H1 (cell line): Measurements from ENCODE around the gene CRYBB3. TPM values are rescaled to one million over a fixed set of nuclear protein-coding genes. Genes with fewer than 3 reads are reported as not detected.

Experiments used
- BRCA1 ChIP-seq: IDR thresholded peaks from 2 replicates; pipeline ENCODE4 v1.6.1; 2012; ENCODE audit warnings: low read depth, low read length, improper control_type of control experiment
- CEBPB ChIP-seq: IDR thresholded peaks from 2 replicates; pipeline ENCODE4 v1.6.1; 2012; ENCODE audit warnings: low read depth, low read length
- FOSL1 ChIP-seq: IDR thresholded peaks from 2 replicates; pipeline ENCODE4 v1.6.1; 2011; ENCODE audit warnings: mild to moderate bottlenecking, low read depth, low read length, moderate library complexity; ENCODE audit not compliant: insufficient read depth
- GTF2F1 ChIP-seq: IDR thresholded peaks from 2 replicates; pipeline ENCODE4 v1.6.1; 2012; ENCODE audit warnings: low read depth, low read length, improper control_type of control experiment, borderline replicate concordance
- NRF1 ChIP-seq: IDR thresholded peaks from 2 replicates; pipeline ENCODE4 v1.6.1; 2011; ENCODE audit warnings: mild to moderate bottlenecking, low read depth, low read length, improper control_type of control experiment
- POU5F1 ChIP-seq: IDR thresholded peaks from 2 replicates; pipeline ENCODE4 v1.6.1; 2011; ENCODE audit warnings: low read depth, mild to moderate bottlenecking, low read length, moderate library complexity
- RBBP5 ChIP-seq: IDR thresholded peaks from 2 replicates; pipeline ENCODE4 v1.7.1; 2012; ENCODE audit warnings: low read depth, mild to moderate bottlenecking, inconsistent platforms, low read length, moderate library complexity, borderline replicate concordance
- SRF ChIP-seq: IDR thresholded peaks from 2 replicates; pipeline ENCODE4 v1.6.1; 2011; ENCODE audit warnings: mild to moderate bottlenecking, low read depth, low read length, moderate library complexity
- polyA plus RNA-seq, 7 experiments: library from polyadenylated mRNA; depleted of rRNA in 3 of 7; stranded (reverse) in 5 of 7; unstranded in 2 of 7; fragments of >200 nt in 5 of 7; fragments of 200-250 nt in 2 of 7; gene quantifications; 1 replicate in 5 of 7; 2 replicates in 1 of 7; 4 replicates in 1 of 7; pipeline versions ENCODE4 v1.2.1 to v1.2.3, GENCODE V29; 2011 to 2013; ENCODE audit warnings: missing spikeins in 2 of 7, mixed read lengths in 2 of 7
- total RNA-seq: library from RNA; stranded (reverse); fragmentation: NEBNext Ultra II Directional; extraction: Animal tissue kit (Norgen Biotek cat#: 25700); gene quantifications from 2 replicates; pipeline ENCODE4 v1.2.1, GENCODE V29; 2021
- TF ChIP-seq, protein P1 (sequence below): IDR thresholded peaks from 2 replicates; pipeline ENCODE4 v1.6.1; 2012; ENCODE audit warnings: inconsistent platforms

CRYBB3 gene
- total and polyA plus RNA-seq, 2 of the 8 experiments (the other 6 are each of a cell fraction or from before 2014, with no cell fraction given) = 0.44 to 0.58 TPM

DNA sequence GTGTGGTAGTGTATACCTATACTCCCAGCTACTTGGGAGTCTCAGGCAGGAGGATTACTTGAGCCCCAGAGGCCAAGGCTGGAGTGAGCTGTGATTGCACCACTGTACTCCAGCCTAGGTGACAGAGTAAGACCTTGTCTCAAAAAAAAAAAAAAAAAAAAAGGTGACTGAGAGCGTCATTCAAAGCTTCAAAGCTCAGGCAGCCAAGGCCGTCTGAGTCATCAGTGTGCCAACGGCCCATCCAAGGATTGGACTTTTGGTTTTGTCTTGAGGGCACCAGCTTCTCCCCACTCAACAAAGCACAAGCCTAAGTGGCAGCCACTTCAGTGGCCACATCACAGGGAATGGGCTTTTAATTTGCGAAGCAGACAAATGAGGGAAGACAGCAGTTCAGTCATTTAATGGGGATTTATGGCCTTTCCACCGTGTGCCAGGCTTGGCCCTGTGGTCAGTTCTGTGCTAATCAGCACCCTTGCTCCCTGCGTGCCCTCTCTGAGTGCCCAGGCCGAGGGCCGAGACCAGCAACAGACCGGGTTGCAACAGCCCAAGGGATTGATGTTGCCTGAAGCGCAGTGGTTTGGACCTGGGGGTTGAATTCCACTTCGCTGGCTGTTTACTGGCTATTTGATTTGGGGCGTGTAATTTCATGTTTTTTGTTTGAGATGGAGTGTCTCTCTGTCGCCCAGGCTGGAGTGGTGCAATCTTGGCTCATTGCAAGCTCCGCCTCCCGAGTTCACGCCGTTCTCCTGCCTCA is 30.2 kb upstream of the CRYBB3 start (continued):
- TF ChIP-seq, protein P1, sequence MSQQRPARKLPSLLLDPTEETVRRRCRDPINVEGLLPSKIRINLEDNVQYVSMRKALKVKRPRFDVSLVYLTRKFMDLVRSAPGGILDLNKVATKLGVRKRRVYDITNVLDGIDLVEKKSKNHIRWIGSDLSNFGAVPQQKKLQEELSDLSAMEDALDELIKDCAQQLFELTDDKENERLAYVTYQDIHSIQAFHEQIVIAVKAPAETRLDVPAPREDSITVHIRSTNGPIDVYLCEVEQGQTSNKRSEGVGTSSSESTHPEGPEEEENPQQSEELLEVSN = no peak
- TF ChIP-seq POU5F1 (no peak), NRF1 (no peak), BRCA1 (no peak), SRF (no peak), RBBP5 (no peak), CEBPB (no peak), GTF2F1 (no peak), FOSL1 (no peak)
